HK-2 (cell line): ENCODE measurements around the gene TCF20.

Source experiments
- DNase-seq: peaks from one replicate; pipeline ENCODE4 v3.0.0-alpha.2; 2018; ENCODE audit not compliant: unreplicated experiment

TCF20 gene

DNA sequence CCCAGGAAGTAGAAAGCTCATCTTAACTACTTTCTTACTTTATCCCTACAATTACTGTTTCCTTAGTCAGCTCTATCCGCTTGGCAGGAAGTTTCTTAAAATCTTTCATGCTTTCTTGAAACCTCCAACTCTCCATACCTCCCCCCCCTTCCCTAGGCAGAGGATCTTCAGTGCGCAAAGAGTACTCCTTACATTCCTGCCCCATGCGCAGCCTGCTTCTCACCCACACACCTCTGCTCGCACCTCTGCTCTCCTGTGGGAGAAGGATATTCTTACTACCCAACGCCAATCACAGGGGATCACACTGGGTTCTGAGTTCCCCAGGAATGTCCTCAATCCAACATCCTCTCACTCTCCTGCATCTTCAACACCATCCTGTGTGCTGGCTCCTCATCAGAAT is 12.3 kb downstream of the TCF20 start:
- no peak for DNase-seq

DNA sequence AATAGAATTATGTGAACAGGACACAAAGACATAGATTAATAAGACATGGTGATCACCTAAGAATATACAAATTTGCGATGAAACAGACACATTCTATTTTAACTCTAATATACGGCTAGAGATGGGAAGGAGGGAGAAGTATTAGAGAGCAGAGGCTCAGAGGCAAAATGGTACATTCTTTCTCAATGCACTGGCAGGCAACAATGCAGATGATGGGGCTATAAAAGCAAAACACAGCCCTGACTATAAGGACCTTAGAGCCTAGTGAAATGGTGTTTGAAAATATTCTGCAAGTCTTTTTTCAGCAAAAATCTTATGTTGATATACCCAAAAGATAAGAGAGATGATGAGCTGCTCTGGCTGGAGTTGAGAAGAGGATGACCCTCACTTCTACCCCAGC is 13.1 kb downstream of the TCF20 start:
- DNase-seq, result no peak

DNA sequence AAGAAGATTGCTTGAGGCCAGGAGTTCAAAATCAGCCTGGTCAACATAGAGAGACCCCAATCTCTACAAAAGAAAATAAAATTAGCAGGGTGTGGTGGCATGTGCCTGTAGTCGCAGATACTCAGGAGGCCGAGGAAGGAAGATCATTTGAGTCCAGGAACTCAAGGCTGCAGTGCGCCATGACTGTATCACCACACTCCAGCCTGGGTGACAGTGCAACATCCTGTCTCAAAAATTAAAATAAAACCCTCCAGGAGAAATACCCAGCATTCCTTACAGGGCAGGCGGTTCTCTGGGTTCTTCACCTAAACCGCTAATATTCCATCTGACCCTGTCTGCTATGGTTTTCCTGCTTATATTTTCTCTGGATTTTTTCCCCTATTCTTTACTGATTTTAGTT is 13.5 kb downstream of the TCF20 start:
- no peak for DNase-seq

DNA sequence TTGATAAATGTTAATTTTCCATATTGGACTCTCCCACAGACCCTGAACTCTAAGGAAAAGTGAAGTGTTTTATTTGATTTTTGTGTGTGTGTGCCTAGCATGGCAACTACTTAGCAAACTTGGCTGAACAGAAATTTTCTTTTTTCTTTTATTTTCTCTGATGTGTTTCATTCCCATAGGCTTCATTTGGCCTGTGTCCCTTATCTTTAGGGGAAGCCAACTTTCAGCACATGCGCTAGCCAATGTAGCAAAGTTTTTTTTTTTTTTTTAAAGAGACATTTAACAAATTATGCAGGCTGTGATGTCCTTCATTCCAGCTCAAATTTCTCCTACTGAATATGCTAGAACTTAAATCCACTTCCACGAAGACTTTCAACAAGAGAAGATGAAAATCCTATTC is 14.2 kb downstream of the TCF20 start:
- no peak for DNase-seq

DNA sequence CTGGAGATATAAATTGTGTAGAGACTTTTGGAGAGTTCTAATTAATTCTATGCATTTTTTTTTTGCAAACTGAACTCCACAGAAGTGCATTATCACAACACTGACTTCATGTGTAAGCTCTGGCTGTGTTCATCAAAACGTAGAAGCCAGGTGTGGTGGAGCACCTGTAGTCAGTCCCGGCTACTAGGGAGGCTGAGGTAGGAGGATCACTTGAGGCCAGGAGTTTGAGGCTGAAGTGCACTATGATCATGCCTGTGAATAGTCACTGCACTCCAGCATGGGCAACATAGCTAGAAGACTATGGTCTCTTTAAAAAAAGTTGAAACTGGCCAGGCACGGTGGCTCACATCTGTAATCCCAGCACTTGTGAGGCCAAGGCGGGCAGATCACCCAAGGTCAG is 20.6 kb downstream of the TCF20 start:
- DNase-seq, result no peak

DNA sequence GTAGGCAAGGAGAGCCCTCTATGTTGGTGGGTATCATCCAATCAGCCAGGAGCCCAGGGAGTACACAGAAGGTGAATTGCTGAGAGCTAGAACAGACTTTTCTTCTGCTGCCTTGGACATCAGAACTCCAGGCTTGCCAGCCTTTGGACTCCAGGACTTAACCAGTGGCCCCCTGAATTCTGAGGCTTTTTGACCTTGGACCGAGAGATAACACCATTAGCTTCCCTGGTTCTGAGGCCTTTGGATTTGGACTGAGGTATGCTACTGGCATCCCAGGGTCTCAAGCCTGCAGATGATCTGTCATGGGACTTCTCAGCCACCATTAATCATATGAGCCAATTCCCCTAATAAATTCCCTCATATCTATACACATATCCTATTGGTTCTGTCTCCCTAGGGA is 21.5 kb downstream of the TCF20 start:
- no peak for DNase-seq

DNA sequence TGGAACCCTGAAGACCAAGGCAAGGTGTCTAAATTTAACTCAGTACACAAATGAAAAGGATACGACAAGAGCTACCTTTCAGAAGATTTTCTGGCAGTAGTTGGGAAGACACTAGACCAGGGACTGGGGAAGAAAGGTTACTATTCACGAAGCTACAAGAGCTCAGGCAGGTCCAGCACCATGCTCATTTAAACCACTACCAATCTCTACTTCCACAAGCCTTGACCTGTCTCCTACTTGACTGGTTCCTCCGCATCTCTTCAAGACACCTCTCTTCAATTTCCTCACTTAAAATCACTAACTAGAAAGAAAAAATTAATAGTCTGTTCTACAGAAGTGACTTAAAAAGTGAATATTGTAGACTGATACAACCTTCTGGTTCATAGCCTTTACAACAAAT is 22.9 kb downstream of the TCF20 start:
- DNase-seq, result no peak

DNA sequence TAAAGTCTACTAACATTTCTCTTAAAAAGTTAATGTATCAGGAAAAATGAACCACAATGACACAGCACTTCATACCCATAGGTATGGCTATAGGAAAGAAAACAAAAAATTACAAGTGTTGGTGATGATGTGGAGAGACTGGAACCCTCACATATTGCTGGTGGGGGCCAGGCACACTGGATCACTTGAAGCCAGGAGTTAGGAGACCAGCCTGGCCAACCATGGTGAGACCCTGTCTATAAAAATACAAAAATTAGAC is 26.7 kb downstream of the TCF20 start:
- no peak for DNase-seq

DNA sequence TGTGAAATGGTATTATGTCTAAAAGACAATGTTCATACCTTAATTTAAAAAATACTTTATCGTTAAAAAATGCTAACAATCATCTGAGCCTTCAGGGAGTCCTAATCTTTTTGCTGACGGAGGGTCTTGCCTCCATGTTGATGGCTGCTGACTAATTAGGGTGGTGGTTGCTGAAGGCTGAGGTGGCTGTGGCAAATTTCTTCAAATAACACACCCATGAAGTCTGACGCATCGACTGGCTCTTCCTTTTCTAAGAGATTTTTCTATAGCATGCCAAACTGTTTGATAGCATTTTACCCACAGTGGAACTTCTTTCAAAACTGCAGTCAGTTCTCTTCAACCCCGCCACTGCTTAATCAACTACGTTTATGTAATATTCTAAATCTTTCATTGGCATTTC is 33.6 kb downstream of the TCF20 start:
- no peak for DNase-seq

DNA sequence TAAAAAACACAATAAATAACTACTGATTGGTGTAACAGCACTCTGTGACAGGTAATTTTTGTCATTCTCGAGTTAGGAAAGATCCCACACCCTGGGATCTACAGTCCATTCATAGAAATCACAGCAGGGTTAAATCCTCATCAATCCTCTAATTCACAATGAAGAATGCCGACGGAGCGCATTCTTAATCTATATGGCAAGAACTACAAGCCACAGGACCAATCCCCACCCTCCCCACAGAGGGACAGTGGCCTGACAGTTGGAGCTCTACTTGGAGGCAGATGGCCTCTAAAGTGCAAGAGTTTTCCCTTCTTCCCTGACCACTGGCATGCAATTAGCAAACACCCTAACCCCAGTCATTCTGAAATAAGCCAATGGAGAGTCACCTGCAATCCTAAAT is 34.2 kb downstream of the TCF20 start:
- DNase-seq, result no peak

DNA sequence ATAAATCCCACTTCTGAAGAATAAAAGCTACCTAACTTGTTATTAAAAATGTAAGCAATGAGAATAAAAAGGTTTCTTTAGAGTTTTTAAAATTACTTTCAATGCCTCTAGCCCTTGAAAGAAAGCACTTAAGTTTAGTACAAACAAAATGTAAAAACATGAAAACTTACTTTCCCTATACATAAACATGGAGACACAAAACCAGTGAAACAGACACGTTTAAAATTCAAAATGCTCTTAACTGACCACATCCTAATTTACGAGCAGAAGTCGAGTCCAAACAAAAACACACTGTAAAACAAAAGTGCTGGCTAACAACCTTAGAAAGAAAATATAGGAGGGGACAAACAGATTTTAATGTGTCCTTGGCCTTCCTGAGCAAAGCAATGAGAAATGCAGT is 36.6 kb downstream of the TCF20 start:
- no peak for DNase-seq

DNA sequence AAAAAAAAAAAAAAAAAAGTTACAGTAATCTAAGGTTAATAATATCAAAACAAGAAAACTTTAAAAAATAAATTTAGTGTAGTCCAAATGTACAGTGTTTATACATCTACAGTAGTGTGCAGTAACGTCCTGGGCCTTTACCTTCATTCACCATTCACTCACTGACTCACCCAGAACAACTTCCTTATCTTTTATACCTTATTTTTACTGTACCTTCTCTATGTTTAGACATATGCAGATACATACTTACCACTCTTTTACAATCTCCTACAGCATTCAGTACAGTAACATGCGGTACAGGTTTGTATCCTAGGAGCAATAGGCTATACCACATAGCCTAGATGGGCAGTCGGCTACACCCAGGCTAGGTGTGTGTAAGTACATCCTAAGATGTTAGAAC is 38.5 kb downstream of the TCF20 start:
- no peak for DNase-seq

DNA sequence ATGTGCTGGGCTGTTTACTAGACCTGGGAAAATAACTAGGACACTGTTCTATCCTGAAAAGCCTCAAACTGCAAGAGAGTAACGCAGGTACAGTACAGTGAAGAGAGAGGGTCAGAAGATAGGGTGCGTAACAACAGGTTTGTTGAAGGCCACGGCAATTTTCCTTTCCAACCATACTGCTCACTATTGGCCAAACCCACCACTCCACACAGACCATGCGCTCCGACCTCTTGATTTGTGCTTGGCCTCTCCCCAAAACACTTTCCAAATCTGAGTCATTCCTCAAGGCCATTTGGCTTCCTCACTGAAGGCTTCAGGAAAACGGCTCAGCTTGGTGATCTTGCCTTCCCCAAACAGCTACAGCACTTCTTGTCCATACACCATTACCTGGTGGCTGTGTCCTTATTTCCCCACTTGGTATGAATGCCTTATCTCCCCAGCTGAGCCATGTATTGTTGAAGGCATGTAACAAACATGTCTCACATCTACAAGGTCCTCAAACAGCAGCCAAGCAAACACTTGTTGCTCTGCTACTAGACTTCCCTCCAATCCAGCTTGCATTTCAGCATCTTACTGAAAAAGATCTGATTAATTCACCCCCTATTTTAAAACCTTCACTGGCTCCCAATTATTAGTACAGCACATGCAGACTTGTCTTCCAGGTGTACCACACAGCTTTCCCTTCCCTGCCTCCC is 40.9 kb downstream of the TCF20 start:
- no peak for DNase-seq

DNA sequence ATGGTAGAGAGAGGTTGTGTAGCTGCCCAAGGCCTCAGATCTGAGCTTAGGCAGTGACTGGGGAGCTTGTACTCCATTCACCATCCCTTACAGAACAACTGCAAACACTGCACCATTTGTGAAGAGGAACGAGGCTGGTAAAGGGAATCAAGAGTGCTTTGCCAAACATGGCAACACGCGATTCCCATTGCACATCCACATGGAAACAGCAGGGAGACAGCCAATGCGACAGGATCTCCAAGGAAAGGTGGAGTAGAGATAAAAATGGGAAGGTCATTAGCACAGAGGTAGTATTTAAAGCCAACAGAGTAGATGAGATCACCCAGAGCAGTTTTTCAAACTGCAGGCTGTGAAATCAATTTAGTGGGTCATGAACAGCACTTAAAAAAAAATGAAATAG is 42.0 kb downstream of the TCF20 start:
- no peak for DNase-seq

DNA sequence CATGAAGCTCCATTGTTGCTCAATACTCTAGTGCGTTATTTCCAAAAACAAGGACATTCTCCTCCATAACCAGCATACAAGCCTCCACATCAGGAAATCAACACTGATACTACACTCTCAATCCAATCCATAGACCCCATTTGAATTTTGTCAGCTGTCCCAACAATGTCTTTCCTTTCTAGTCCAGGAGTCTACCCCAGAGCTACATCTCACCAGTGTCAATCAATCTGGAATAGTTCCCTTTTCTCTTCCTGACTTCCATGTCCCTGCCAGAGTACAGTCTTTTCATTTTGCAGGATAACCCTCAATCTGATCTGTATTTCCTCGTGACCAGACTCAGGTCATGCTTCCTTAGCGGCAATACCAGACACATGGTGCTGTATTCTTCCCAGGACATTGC is 43.0 kb downstream of the TCF20 start:
- DNase-seq, result no peak

DNA sequence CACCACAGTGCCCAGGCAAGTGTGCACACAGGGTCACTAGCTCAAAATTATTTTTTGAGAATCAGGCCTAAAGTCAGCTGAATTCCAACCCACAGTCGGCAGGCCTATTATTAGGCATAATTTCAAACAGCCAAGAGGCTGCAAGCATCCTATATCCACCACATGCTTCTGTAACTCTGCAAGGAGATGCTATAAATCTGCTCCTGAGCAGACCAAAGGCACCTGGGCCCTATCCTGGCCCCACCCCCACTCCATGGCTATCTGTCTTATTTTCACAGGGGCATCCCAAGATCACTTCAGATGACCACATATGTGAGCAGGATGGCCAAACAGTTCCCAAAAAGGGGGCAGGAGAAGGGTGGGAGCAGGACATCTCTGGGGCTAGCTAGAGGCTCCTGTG is 44.6 kb downstream of the TCF20 start:
- DNase-seq, result no peak

DNA sequence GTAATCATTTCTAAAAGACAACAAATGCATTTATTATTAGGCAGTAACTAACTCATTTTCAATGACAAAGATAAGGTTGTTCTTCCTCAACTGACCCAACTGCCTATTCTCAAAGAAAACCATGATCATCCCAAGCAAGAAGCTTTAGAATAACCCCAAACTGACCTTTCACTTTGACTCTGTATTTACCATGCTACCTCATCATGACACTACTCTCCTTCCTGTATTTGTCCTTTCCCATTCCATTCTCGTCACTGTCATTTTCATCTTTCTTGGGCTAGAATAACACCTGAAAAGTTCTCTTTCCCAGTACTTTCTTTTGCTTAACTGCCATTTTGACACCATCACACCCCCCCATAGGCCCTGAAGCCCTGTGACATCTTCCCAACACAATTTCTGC is 48.3 kb downstream of the TCF20 start:
- DNase-seq, result no peak
